GM13977 (cell line): ENCODE measurements around the gene CNTNAP2.

ENCODE experiments used
- DNase-seq: peaks from one replicate; pipeline ENCODE4 v3.0.0; 2012; ENCODE audit warnings: low spot score
- CTCF ChIP-seq: IDR thresholded peaks from 2 replicates; pipeline ENCODE4 v1.5.1; 2012; ENCODE audit warnings: mild to moderate bottlenecking, control low read depth; ENCODE audit not compliant: insufficient read depth; ENCODE audit errors: extremely low read depth, missing control alignments
- in situ Hi-C: fragments of 300-500 bp; cut with MboI; formaldehyde crosslinking; loops from one replicate; pipeline ENCODE4 v1.12.0; 2022; ENCODE audit warnings: low sequenced_read_pairs, low pct_unique_long_range_greater_than_20kb, mixed read lengths, inconsistent platforms; ENCODE audit not compliant: unreplicated experiment

CNTNAP2 gene

GRCh38 chr7:146690987-146691386 is 574.4 kb downstream of the CNTNAP2 start:
- no peak for TF ChIP-seq CTCF
- in situ Hi-C loops, result no loop called here
- DNase-seq, result no peak

DNA sequence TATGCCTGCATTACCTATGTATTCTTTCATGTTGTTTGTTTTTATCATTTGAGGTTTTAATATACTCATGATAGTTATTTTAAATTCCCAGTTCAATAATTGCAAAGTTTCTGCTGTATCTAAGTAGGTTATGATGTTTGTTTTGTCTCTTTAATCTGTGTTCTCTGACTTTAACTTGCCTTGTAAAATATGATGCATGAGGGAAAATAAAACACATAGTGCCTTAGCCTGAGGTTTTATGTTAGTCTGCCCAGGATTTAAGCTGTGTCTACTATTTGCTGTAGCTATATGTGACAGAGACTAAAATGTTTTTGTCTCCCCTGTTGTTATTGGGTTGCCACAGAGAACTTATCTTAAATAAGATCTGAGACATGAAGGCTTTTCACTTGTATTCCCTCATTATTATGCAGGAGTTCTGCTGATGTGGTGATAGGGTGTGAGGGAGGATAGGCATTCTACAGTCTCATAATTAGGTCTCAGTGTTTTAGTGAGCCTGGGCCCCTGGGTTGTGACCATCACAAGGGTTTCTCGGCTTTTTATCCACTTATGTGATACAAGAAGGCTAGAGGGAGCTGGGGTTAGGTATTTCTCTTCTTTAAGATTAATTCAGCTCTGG is 582.5 kb downstream of the CNTNAP2 start:
- TF ChIP-seq CTCF, result no peak
- DNase-seq, result no peak
- in situ Hi-C loops, result no loop called here

GRCh38 chr7:146700015-146700560 is 583.5 kb downstream of the CNTNAP2 start:
- no peak for DNase-seq
- no peak for TF ChIP-seq CTCF
- in situ Hi-C loops, result no loop called here

DNA sequence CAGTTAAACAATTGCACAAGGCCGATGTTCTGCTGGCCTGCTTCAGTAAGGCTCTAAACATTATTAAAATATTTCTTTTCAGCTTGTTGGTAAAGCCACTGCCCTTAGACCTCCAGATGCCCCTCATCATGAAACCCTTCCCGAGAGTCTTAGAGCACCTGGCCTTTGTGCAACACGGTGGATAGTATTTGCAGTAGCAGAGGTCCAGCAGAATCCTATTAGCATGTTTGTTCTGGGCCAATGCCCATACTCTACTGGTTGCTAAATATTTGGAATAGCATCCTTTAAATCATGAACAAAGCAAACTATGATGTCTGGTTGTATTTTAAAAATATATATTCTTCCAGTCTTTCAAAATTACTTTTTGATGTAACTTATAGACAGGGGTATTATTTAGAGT is 584.6 kb downstream of the CNTNAP2 start:
- DNase-seq, result no peak
- TF ChIP-seq CTCF, result no peak
- in situ Hi-C loops, result no loop called here

DNA sequence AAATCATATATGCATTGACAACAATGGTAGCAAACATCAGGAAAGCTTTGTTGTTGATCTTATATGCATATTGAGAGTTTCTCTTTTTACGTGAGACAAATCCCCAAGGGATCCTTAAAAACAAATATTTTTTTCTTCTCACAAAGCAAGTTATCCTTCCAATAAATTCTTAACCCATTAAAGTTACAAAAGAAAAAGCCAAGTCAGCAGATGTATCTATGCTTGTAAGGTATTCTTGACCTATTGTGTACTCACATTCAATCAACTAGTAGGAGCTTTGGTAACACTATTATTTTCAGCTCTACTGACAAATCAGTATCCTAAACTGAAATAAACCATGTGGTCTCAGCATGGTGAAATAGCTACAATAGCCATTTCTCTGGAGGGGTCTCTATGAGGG is 586.3 kb downstream of the CNTNAP2 start:
- DNase-seq, result no peak
- no peak for TF ChIP-seq CTCF
- in situ Hi-C loops, result no loop called here

DNA sequence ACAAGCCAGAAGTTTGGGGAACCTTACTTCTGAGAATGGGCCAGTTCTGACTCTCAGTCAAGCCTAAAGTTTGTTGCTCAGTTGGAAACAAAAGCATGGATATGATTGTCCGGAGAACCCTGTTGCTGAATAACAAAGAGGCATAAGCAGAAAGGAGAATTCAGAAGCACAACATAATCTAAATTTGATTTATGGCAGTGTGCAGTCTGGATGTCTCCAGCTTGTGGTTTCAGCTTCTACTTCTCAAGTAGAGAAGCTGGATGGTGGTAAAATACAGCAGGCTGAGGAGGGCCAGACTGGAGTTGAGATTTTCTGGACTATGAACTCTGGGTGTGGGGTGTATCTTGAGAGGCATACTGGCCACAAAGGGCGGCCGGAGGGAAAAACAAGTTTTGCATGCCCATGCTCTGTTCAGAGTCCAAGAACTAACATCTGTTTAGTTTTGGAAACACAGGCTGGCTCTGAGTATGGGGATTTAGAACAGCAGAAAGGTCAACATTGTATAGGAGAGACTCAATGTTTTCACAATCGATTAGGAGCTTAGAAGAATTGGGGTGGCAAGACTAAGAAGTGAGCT is 592.9 kb downstream of the CNTNAP2 start:
- no peak for DNase-seq
- TF ChIP-seq CTCF, result no peak
- in situ Hi-C loops, result no loop called here
